ENCODE measurements around the gene UGT1A8.
"Not testable (repeated sequence)": the region's sequence is repeated elsewhere in the genome, so short reads cannot be mapped to it uniquely, and the experiment has no call there.

UGT1A8 gene
- long read RNA-seq, donor 1 = 0 reads
- long read RNA-seq, donor 2 = 0 reads
- long read RNA-seq, donor 3 = 0 reads
- long read RNA-seq, donor 4 = 0 reads
- long read RNA-seq, donor 5 = 0 reads
- long read RNA-seq, donor 6 = 0 reads
- long read RNA-seq, donor 7 = 0 reads
- long read RNA-seq, donor 8 = 0 reads

GRCh38 chr2:233617476-233617875, at the start of gene UGT1A8:
TSS of gene UGT1A8 (plus strand) at chr2:233617633. CDS start at chr2:233617708, 75 bp downstream.
- DNase-seq = not testable (repeated sequence)

GRCh38 chr2:233571001-233571400, 46.4 kb upstream of the UGT1A8 start:
- DNase-seq = no peak

GRCh38 chr2:233571462-233571861, 46.0 kb upstream of the UGT1A8 start:
- DNase-seq = no peak

- DNase-seq = no peak
Observed at GRCh38 chr2:233572468-233572867, 45.0 kb upstream of the UGT1A8 start.

GRCh38 chr2:233577341-233577740, 40.1 kb upstream of the UGT1A8 start:
- DNase-seq = not testable (repeated sequence)

GRCh38 chr2:233583217-233583965, 34.0 kb upstream of the UGT1A8 start:
- DNase-seq = not testable (repeated sequence)

GRCh38 chr2:233584210-233584609, 33.2 kb upstream of the UGT1A8 start:
- no peak for DNase-seq

- DNase-seq = no peak
Observed at GRCh38 chr2:233588400-233588799, 29.0 kb upstream of the UGT1A8 start.

- DNase-seq = not testable (repeated sequence)
Observed at GRCh38 chr2:233592706-233593105, 24.7 kb upstream of the UGT1A8 start.

GRCh38 chr2:233593201-233593600, 24.2 kb upstream of the UGT1A8 start:
- no peak for DNase-seq

- no peak for DNase-seq
Observed at GRCh38 chr2:233597522-233597921, 19.9 kb upstream of the UGT1A8 start.

GRCh38 chr2:233598952-233599351, 18.5 kb upstream of the UGT1A8 start:
- DNase-seq = no peak

GRCh38 chr2:233600386-233600785, 17.0 kb upstream of the UGT1A8 start:
- DNase-seq = no peak

- DNase-seq = no peak
Observed at GRCh38 chr2:233602076-233602475, 15.4 kb upstream of the UGT1A8 start.

- no peak for DNase-seq
Observed at GRCh38 chr2:233603520-233603919, 13.9 kb upstream of the UGT1A8 start.

GRCh38 chr2:233604826-233605225, 12.6 kb upstream of the UGT1A8 start:
- DNase-seq = no peak

GRCh38 chr2:233605680-233606079, 11.8 kb upstream of the UGT1A8 start:
- DNase-seq = no peak

- no peak for DNase-seq
Observed at GRCh38 chr2:233611284-233611683, 6.1 kb upstream of the UGT1A8 start.

- no peak for DNase-seq
Observed at GRCh38 chr2:233620204-233620603, 2.8 kb downstream of the UGT1A8 start.

- not testable (repeated sequence) for DNase-seq
Observed at GRCh38 chr2:233621863-233622262, 4.4 kb downstream of the UGT1A8 start.

GRCh38 chr2:233627331-233628025, 10.0 kb downstream of the UGT1A8 start:
- no peak for DNase-seq

- DNase-seq = not testable (repeated sequence)
Observed at GRCh38 chr2:233636306-233636705, 18.9 kb downstream of the UGT1A8 start, which contains the start of gene UGT1A10. TSS of gene UGT1A10 (plus strand) at chr2:233636448. CDS start at chr2:233636523, 75 bp downstream.

- no peak for DNase-seq
Observed at GRCh38 chr2:233638836-233639235, 21.4 kb downstream of the UGT1A8 start.

Measured in right kidney (tissue), 9 donors.